NB4 (cell line): ENCODE data around the gene SKOR1.

Source experiments
- CTCF ChIP-seq: IDR thresholded peaks from one replicate; pipeline ENCODE4 v1.5.1; 2012; ENCODE audit warnings: low read depth, low read length
- MAX ChIP-seq: IDR thresholded peaks from 2 replicates; pipeline ENCODE4 v1.6.1; 2011; ENCODE audit warnings: low read depth, low read length
- MYC ChIP-seq: IDR thresholded peaks from 2 replicates; pipeline ENCODE4 v1.6.1; 2011; ENCODE audit warnings: low read depth, low read length
- POLR2A ChIP-seq: IDR thresholded peaks from 2 replicates; pipeline ENCODE4 v1.6.1; 2011; ENCODE audit warnings: mild to moderate bottlenecking; ENCODE audit not compliant: insufficient read length; ENCODE audit errors: extremely low read depth

GRCh38 chr15:67805666-67806516, 19.4 kb upstream of the SKOR1 start:
- no peak for TF ChIP-seq CTCF
- TF ChIP-seq MYC, result no peak
- no peak for TF ChIP-seq POLR2A
- TF ChIP-seq MAX, result no peak
